Kidney (tissue), 14 donors: Measurements from ENCODE around the gene HBA1. TPM values are rescaled to one million over a fixed set of nuclear protein-coding genes. Genes with fewer than 3 reads are reported as not detected.

ENCODE experiments used
- DNase-seq, 5 donors: peaks; one replicate each; pipeline ENCODE4 v3.0.0-alpha.2; 2013 to 2020
- FAIRE-seq: peaks from 2 replicates; lab custom pipeline; 2012; peaks lifted over from hg19 to GRCh38; lab: Jason Lieb, UNC
- H3K27ac ChIP-seq, 2 donors: one replicate each; pipeline ENCODE4 v1.7.0; 2013; ENCODE audit warnings: low read depth in 2 of 2, low read length in 2 of 2, inconsistent platforms in 1 of 2
- H3K27me3 ChIP-seq: one replicate; pipeline ENCODE4 v1.7.1; 2013; ENCODE audit warnings: low read length, inconsistent platforms; ENCODE audit not compliant: control insufficient read depth, insufficient read depth
- H3K36me3 ChIP-seq, 3 donors: one replicate each; pipeline versions ENCODE4 v1.7.0 to v1.7.1; 2013; ENCODE audit warnings: low read length in 3 of 3, control low read depth in 1 of 3, inconsistent platforms in 1 of 3; ENCODE audit not compliant: insufficient read depth in 3 of 3, control insufficient read depth in 2 of 3
- H3K4me1 ChIP-seq, 3 donors: one replicate each; pipeline versions ENCODE4 v1.7.0 to v1.7.1; 2013; ENCODE audit warnings: low read length in 3 of 3, inconsistent platforms in 1 of 3, low read depth in 1 of 3; ENCODE audit not compliant: control insufficient read depth in 2 of 3, insufficient read depth in 2 of 3
- H3K4me3 ChIP-seq, 3 donors: one replicate each; pipeline versions ENCODE4 v1.7.0 to v1.8.1; 2013; ENCODE audit warnings: low read length in 3 of 3, control low read depth in 1 of 3, inconsistent platforms in 1 of 3
- H3K9ac ChIP-seq, 3 donors: one replicate each; pipeline versions ENCODE4 v1.7.0 to v1.7.1; 2013; ENCODE audit warnings: low read length in 3 of 3, control low read depth in 1 of 3, inconsistent platforms in 1 of 3
- H3K9me3 ChIP-seq, 3 donors: one replicate each; pipeline versions ENCODE4 v1.7.0 to v1.7.1; 2013; ENCODE audit warnings: low read length in 3 of 3, control low read depth in 1 of 3, inconsistent platforms in 1 of 3; ENCODE audit not compliant: control insufficient read depth in 2 of 3, insufficient read depth in 1 of 3
- intact Hi-C: fragments of 100-400 bp; cut with DNase I; formaldehyde crosslinking; loops from one replicate; pipeline ENCODE4 v1.11.1; 2022
- polyA plus RNA-seq: library from polyadenylated mRNA; stranded (reverse); fragments of 350-450 nt; fragmentation: Illumina TruSeq; extraction: RNeasy Lipid Tissue Mini Kit (QIAGEN cat#74804); gene quantifications from one replicate; pipeline ENCODE4 v1.2.3, GENCODE V29; 2014; ENCODE audit warnings: low read depth, low replicate concordance; ENCODE audit not compliant: insufficient read depth
- total RNA-seq: library from RNA; stranded (reverse); fragmentation: NEBNext Ultra II Directional; extraction: Animal tissue kit (Norgen Biotek cat#: 25700); gene quantifications from one replicate; pipeline ENCODE4 v1.2.1, GENCODE V29; 2021
- TF ChIP-seq, protein P1 (sequence below): IDR thresholded peaks from 3 replicates; pipeline ENCODE4 v1.5.1; 2012; ENCODE audit warnings: mild to moderate bottlenecking, moderate library complexity, borderline replicate concordance; ENCODE audit not compliant: insufficient read depth; ENCODE audit errors: extremely low read depth
- donor health status: control.
- donor health status: control.
- donor health status: control.
- donor health status: control.
- donor health status: control.
- donor health status: DM: yes; HTN: yes; CAD: no.
- donor health status: Normal renal cell carcinoma (clear cell type).

HBA1 gene
- total and polyA plus RNA-seq, 2 donors from 2014 or later: 2.6 to 41.1 TPM

DNA sequence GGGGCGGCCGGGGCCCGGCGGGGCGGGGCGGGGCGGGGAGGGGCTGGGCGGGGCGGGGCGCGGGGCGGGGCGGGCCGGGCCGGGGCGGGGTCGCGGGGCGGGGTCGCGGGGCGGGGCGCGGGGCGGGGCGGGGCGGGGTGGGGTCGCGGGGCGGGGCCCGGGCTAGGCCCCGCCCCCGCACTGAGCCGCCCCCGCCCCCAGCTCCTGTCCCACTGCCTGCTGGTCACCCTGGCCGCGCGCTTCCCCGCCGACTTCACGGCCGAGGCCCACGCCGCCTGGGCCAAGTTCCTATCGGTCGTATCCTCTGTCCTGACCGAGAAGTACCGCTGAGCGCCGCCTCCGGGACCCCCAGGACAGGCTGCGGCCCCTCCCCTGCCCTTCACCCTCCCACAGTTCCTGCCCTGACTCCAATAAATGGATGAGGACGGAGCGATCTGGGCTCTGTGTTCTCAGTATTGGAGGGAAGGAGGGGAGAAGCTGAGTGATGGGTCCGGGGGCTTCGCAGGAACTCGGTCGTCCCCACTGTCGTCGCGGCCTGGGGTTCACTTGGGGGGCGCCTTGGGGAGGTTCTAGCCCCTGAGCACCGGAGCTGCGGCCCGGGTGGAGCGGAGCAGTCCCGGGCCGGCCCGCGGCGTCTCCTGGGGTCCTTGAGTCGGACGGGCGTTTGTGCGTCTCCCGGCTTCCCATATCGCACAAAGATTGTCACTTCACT is 11.5 kb upstream of the HBA1 start:
- no peak overlapping the region for H3K27ac ChIP-seq
- no peak overlapping the region for H3K4me3 ChIP-seq
- H3K9ac ChIP-seq: no peak overlapping the region
- no peaks in the 10 kb centered on the region for H3K9me3 ChIP-seq
- H3K4me1 ChIP-seq: peaks cover 0 to 4% (median 0%) of the 10 kb centered on the region in 3 donors
- DNase-seq (peak in 1 of 5 donors; percentile 61), FAIRE-seq (no peak)
- intact Hi-C loops: no loop called here
- TF ChIP-seq, protein P1, sequence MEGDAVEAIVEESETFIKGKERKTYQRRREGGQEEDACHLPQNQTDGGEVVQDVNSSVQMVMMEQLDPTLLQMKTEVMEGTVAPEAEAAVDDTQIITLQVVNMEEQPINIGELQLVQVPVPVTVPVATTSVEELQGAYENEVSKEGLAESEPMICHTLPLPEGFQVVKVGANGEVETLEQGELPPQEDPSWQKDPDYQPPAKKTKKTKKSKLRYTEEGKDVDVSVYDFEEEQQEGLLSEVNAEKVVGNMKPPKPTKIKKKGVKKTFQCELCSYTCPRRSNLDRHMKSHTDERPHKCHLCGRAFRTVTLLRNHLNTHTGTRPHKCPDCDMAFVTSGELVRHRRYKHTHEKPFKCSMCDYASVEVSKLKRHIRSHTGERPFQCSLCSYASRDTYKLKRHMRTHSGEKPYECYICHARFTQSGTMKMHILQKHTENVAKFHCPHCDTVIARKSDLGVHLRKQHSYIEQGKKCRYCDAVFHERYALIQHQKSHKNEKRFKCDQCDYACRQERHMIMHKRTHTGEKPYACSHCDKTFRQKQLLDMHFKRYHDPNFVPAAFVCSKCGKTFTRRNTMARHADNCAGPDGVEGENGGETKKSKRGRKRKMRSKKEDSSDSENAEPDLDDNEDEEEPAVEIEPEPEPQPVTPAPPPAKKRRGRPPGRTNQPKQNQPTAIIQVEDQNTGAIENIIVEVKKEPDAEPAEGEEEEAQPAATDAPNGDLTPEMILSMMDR: no peak
- H3K36me3 ChIP-seq: no peaks in the 10 kb centered on the region
- H3K27me3 ChIP-seq: peaks cover 19% of the 10 kb centered on the region

DNA sequence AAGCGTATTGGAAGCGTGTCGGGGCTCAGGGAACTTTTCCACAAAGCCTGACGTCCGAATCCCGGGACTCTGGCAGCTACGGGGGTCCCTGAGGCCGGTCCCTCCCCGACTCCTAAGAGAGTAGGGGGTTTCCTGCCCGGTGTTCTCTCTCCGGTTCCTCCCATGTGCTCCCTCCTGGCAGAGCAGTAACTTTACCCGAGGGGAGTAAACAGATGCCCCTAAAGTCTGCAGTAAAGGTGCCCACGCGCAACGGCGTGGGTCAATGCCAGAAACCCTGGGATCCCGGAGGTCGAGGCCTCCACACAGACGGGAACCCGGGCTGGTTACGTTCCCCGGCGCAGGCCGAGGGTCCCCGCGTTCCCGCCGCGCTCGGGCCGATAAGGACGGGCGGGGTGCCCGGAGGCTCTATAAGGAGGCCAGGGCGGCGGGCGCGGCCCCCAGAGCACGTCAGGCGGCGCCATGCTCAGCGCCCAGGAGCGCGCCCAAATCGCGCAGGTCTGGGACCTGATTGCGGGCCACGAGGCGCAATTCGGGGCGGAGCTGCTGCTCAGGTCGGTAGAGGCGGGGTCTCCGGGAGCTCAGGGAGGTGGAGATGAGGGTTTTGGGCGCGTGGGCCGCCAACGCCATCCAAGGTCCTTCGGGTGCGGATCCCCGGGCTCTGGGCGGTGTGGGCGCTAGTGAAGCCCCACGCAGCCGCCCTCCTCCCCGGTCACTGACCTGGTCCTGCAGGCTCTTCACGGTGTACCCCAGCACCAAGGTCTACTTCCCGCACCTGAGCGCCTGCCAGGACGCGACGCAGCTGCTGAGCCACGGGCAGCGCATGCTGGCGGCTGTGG is 10.7 kb upstream of the HBA1 start, which contains the start of gene HBM:
TSS of gene HBM (plus strand) at position 440 of the 836 bp plus-strand sequence. CDS start at position 460, 20 bp downstream.
- DNase-seq (peak in 1 of 5 donors; percentile 61), FAIRE-seq (no peak)
- intact Hi-C loops: no loop called here
- Histone ChIP-seq H3K27ac (no peak within 1 kb of the TSS), H3K4me3 (no peak within 1 kb of the TSS), H3K27me3 (peaks cover 22% of the 10 kb centered on the region), H3K9me3 (no peaks in the 10 kb centered on the region), H3K36me3 (no peaks in the 10 kb centered on the region), H3K9ac (no peak within 1 kb of the TSS), H3K4me1 (peaks cover 0 to 4% (median 0%) of the 10 kb centered on the region in 3 donors)
- TF ChIP-seq, protein P1: no peak

GRCh38 chr16:166375-167121 is 9.9 kb upstream of the HBA1 start:
- TF ChIP-seq, protein P1: no peak
- intact Hi-C loops: no loop called here
- no peak for FAIRE-seq
- Histone ChIP-seq H3K9ac (no peak overlapping the region), H3K36me3 (no peaks in the 10 kb centered on the region), H3K4me3 (no peak overlapping the region), H3K4me1 (peaks cover 0 to 4% (median 0%) of the 10 kb centered on the region in 3 donors), H3K27ac (no peak overlapping the region), H3K9me3 (no peaks in the 10 kb centered on the region), H3K27me3 (peaks cover 28% of the 10 kb centered on the region)
- DNase-seq: peak in 1 of 5 donors; percentile 48
